ENCODE measurements around the gene ABHD15. TPM values are rescaled to one million over a fixed set of nuclear protein-coding genes. Genes with fewer than 3 reads are reported as not detected.
A peak's percentile ranks its signal among the peaks of the same experiment; 100 is the strongest.

The ABHD15 gene
- total and polyA plus RNA-seq, 8 donors: 3.9 to 10.6 (median 6.5) TPM

DNA sequence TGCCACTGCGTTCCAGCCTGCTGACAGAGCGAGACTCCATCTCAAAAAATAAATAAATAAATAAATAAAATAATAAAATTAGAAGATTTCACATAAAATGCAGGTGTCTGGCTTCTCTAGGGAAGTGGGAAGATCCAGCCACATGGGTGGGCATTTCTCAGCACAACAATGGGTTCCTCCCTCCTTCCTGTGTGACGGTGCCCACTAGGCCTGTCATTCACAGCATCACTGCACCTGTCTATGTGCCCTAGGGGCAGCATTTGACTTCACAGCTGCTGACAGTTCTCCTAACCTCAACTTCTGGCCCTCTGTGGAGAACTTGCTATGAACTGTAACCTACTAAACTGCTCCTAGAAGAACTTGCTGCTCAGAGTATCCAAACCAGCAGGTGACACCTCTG is 3.0 kb downstream of the ABHD15 start:
- Histone ChIP-seq H3K9me3 (no peaks in the 10 kb centered on the region), H3K4me1 (peaks cover 0 to 16% (median 12%) of the 10 kb centered on the region in 3 donors), H3K4me3 (no peak overlapping the region), H3K36me3 (peaks cover 0 to 8% (median 5%) of the 10 kb centered on the region in 3 donors), H3K27me3 (no peaks in the 10 kb centered on the region), H3K27ac (no peak overlapping the region)
- peak in 2 of 6 donors; percentile 8 to 25 for DNase-seq
- no peak for ATAC-seq
- 96 to 98% methylated on average over 3 of the region's 3 CpGs for WGBS, 2 donors
- TF ChIP-seq, protein P1, sequence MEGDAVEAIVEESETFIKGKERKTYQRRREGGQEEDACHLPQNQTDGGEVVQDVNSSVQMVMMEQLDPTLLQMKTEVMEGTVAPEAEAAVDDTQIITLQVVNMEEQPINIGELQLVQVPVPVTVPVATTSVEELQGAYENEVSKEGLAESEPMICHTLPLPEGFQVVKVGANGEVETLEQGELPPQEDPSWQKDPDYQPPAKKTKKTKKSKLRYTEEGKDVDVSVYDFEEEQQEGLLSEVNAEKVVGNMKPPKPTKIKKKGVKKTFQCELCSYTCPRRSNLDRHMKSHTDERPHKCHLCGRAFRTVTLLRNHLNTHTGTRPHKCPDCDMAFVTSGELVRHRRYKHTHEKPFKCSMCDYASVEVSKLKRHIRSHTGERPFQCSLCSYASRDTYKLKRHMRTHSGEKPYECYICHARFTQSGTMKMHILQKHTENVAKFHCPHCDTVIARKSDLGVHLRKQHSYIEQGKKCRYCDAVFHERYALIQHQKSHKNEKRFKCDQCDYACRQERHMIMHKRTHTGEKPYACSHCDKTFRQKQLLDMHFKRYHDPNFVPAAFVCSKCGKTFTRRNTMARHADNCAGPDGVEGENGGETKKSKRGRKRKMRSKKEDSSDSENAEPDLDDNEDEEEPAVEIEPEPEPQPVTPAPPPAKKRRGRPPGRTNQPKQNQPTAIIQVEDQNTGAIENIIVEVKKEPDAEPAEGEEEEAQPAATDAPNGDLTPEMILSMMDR (IDR thresholded peaks at IDR 0.05): no peak
- intact Hi-C loops (cut with DNase I): no loop called here
- FAIRE-seq: no peak

DNA sequence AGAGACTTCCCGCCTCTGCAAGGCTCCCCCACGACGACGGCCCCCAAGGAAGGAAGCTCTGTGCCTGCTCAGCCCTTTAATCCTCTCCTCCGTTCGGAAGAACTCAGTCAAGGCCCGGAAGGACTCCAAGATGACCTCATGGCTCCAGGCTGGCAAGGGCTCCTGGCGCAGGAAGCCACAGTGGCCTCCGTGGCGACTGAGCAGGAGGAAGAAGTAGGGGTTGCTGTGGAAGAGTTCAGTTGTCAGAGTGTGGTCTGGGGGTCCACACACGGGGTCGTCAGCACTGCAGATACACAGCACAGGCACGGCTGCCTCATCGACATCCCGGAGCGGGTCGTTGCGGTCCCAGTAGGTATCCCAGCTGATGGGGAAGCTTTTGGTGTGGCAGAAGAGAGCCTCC is 4.2 kb downstream of the ABHD15 start:
- FAIRE-seq (no peak), DNase-seq (peak in 2 of 6 donors; percentile 30 to 39), ATAC-seq (no peak)
- Histone ChIP-seq H3K4me1 (peaks cover 0 to 16% (median 13%) of the 10 kb centered on the region in 3 donors), H3K36me3 (peaks cover 0 to 8% (median 5%) of the 10 kb centered on the region in 3 donors), H3K27ac (no peak overlapping the region), H3K4me3 (no peak overlapping the region), H3K9me3 (no peaks in the 10 kb centered on the region), H3K27me3 (no peaks in the 10 kb centered on the region)
- TF ChIP-seq, protein P1 (IDR thresholded peaks at IDR 0.05): no peak
- WGBS, 2 donors: 89 to 91% methylated on average over 18 of the region's 18 CpGs
- intact Hi-C loops (cut with DNase I): no loop called here

DNA sequence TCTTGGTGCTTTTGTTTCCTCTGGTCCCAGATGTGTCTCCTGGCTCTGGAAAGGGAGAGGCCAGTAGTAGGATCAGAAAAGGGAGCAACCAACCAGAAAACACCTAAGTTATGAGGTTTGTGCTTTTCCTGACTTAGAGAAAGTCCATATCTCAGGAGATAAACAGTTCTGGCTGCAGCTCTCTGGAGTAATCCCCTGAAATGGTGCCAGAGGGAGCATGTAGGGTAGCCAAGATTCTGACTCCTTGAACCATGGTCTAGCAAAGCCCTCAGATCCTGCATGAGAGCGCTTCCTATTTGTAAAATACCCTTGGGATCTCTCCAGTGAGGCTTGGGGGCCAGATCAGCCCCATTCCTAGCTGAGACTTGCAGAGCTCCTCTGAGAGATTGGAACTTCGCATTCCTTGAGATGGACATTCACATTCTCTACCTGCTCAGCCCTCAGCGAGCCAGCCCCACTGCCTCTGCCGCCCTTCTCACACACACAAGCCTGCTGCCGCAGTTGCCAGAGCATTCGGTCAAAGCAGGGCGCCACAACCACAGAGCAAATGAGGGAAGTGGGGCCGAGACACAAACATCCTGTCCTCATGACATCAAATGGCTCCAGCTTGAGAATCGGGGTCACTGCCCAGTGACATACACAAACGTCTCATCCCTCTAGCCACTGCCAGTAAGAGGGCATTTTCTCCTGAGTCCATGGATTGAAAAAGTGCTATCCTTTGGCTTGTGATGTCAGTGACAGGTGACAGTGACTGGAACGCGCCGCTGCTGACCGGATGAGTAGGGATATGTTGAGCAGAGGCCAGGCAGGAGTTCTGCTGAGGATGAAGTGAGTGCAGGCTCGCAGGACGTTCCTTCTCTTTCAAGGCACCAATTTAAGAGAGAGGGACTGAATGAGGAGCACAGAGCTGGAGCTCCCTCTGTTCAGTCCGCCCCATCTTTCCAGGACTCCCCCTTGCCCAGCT is 5.0 kb downstream of the ABHD15 start:
- ATAC-seq (no peak), DNase-seq (peak in 2 of 6 donors; percentile 39 to 54), FAIRE-seq (no peak)
- H3K27me3 ChIP-seq: no peaks in the 10 kb centered on the region
- H3K9me3 ChIP-seq: no peaks in the 10 kb centered on the region
- 85 to 90% methylated on average over 17 of the region's 17 CpGs for WGBS, 2 donors
- H3K4me3 ChIP-seq: no peak overlapping the region
- H3K36me3 ChIP-seq: peaks cover 0 to 8% (median 5%) of the 10 kb centered on the region in 3 donors
- intact Hi-C loops (cut with DNase I): no loop called here
- TF ChIP-seq, protein P1 (IDR thresholded peaks at IDR 0.05): no peak
- H3K27ac ChIP-seq: peak overlapping the region in 2 of 4 donors; percentile 22 to 44
- peaks cover 5 to 18% (median 16%) of the 10 kb centered on the region in 3 donors for H3K4me1 ChIP-seq

DNA sequence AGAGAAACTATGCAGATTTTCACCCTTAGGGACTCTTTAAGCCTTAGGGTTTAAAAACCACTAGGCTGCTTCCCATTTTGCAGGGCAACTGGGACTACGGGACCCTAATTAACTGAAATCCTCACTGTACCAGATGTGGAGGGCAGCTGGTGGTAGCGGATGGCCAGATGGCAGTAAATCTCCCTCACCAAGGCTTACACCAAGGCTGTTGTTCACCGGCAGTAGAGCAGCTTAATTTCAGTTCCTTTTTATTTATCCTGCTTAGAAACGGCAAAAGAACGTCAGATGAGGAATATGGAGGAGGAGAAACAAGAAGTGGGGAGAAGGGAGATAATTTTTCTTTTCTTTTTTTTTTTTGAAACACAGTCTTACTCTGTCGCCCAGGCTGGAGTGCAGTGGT is 6.5 kb downstream of the ABHD15 start:
- peak in 2 of 4 donors; percentile 7 to 9 for ATAC-seq
- Histone ChIP-seq H3K9me3 (no peaks in the 10 kb centered on the region), H3K27me3 (no peaks in the 10 kb centered on the region), H3K36me3 (peaks cover 0 to 8% (median 5%) of the 10 kb centered on the region in 3 donors), H3K27ac (peak overlapping the region in 1 of 4 donors; percentile 9), H3K4me3 (no peak overlapping the region), H3K4me1 (peaks cover 11 to 23% (median 18%) of the 10 kb centered on the region in 3 donors)
- FAIRE-seq: no peak
- DNase-seq: peak in 1 of 6 donors; percentile 11
- intact Hi-C loops (cut with DNase I): no loop called here
- WGBS, 2 donors: 83 to 89% methylated on average over 6 of the region's 6 CpGs
- TF ChIP-seq, protein P1 (IDR thresholded peaks at IDR 0.05): no peak
